SU-DHL-6 (cell line): ENCODE results near the gene SLC7A6.

Experiments used
- EZH2phosphoT487 ChIP-seq: fragments of 200-600 bp; sonication (generic), shearing (Covaris generic); conservative IDR thresholded peaks from 2 replicates; pipeline ENCODE4 v1.6.1; 2018; ENCODE audit warnings: mild to moderate bottlenecking, antibody characterized with exemption, low read length, moderate library complexity, mixed read lengths
- TF ChIP-seq, protein P1 (sequence below): fragments of 200-600 bp; sonication (generic); IDR thresholded peaks from one replicate; pipeline ENCODE4 v1.5.1; 2017; ENCODE audit warnings: antibody characterized with exemption, mild to moderate bottlenecking, low read length, moderate library complexity; ENCODE audit not compliant: insufficient read depth, poor library complexity, severe bottlenecking

DNA sequence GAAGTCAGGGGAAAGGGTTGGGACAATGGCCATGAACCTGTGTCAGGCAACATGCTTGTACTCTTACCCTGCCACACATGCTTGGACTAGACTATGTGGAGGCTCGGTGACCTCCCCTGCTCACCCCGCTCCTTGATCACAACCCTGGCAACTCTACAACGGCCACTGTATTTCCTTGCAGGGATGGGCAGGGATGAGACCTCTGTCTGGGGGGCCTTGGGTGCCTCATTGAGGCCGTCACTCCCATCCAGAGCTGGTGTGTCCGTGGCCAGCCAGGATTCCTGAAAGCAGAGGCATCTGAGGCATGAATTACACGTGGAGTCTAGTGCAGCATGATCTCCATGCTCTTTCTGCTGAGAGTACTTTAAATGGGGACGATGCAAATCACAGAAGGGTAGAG is 18.2 kb upstream of the SLC7A6 start:
- TF ChIP-seq, protein P1, sequence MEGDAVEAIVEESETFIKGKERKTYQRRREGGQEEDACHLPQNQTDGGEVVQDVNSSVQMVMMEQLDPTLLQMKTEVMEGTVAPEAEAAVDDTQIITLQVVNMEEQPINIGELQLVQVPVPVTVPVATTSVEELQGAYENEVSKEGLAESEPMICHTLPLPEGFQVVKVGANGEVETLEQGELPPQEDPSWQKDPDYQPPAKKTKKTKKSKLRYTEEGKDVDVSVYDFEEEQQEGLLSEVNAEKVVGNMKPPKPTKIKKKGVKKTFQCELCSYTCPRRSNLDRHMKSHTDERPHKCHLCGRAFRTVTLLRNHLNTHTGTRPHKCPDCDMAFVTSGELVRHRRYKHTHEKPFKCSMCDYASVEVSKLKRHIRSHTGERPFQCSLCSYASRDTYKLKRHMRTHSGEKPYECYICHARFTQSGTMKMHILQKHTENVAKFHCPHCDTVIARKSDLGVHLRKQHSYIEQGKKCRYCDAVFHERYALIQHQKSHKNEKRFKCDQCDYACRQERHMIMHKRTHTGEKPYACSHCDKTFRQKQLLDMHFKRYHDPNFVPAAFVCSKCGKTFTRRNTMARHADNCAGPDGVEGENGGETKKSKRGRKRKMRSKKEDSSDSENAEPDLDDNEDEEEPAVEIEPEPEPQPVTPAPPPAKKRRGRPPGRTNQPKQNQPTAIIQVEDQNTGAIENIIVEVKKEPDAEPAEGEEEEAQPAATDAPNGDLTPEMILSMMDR, result no peak
- no peak for TF ChIP-seq EZH2phosphoT487
